ENCODE results near the gene UQCC2. TPM values are rescaled to one million over a fixed set of nuclear protein-coding genes. Genes with fewer than 3 reads are reported as not detected.
A peak's percentile ranks its signal among the peaks of the same experiment; 100 is the strongest.

The UQCC2 gene
- total and polyA plus RNA-seq, 2 of the 4 experiments (the other 2 are of a cell fraction): 13.8 to 34.5 TPM

DNA sequence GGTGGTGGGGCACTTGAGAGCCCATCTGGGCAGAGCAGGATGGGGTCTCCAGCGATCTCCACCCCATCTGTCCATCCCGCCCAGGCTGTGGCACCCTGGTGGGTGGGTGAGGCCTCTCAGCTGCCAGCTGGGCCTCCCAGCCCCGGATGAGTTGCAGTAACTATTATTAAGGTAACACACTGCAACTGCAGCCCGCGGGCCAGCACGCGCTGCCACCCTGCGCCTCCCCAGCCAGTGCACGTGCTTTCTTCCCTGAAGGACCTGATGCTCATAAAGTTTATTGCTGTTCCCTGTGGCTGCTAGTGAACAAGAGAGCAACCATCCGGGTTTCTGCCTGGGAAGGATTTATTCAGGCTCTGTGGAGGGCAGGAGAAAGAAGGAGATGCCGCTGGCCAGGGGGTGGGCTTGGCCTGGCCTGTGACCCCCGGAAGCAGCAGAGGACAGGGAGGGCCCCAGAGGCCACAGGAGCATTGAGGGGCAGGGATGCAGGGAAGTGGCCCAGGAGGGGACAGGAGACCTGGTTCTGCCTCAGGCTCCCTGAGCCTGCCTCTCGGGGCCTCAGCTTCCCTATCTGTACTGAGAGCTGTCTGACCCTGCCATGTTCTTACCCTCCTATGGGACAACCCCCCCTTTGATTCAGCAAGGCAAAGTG lies 33.5 kb upstream of the UQCC2 start:
- Histone ChIP-seq H3K4ac (ENCODE audit: low read depth, low read length) (peak overlapping the region; percentile 78), H3K56ac (ENCODE audit: extremely low read depth, insufficient read depth, low read length) (no peak overlapping the region), H3K18ac (ENCODE audit: low read depth, low read length) (peak overlapping the region; percentile 30; the same call in 1 of the 2 replicates), H3K4me2 (ENCODE audit: low read depth, low read length) (no peak overlapping the region), H2BK15ac (ENCODE audit: low read depth, low read length) (0 out of 3 replicates have a peak overlapping the region, but pooled peaks have one; percentile 25), H2AK5ac (ENCODE audit: low read depth, low read length) (peak overlapping the region; percentile 57; the same call in 1 of the 2 replicates), H3K36me3 (ENCODE audit: control insufficient read depth, insufficient read depth, low read length) (no peaks in the 10 kb centered on the region), H3K9me1 (ENCODE audit: insufficient read depth, low read length) (peaks cover 10% of the 10 kb centered on the region), H4K91ac (ENCODE audit: insufficient read depth, low read depth, low read length) (peak overlapping the region; percentile 50), H3K9me3 (ENCODE audit: control insufficient read depth, insufficient read depth, low read length) (no peaks in the 10 kb centered on the region), H2AK9ac (replicated peaks; ENCODE audit: low read depth, low read length, poor library complexity) (peak overlapping the region; percentile 16), H4K5ac (ENCODE audit: low read depth, low read length) (peak overlapping the region; percentile 42), H3K79me1 (ENCODE audit: low read depth in 1 of 2, low read length in 2 of 2) (no peaks in the 10 kb centered on the region; a peak in 1 of 4 replicates), H3K27ac (ENCODE audit: insufficient read depth, low read length) (peak overlapping the region; percentile 10; the same call in 1 of the 2 replicates), H3K4me3 (ENCODE audit: insufficient read depth, low read depth, low read length) (no peak overlapping the region), H3K14ac (replicated peaks; ENCODE audit: low read depth, low read length) (0 out of 2 replicates have a peak overlapping the region, but pooled peaks have one; percentile 94), H3K23ac (ENCODE audit: low read depth, low read length) (no peak overlapping the region), H4K20me1 (ENCODE audit: insufficient read depth, low read length) (no peaks in the 10 kb centered on the region; the same call in 1 of the 2 replicates), H4K8ac (ENCODE audit: low read depth in 2 of 2, low read length in 2 of 2) (peak overlapping the region; percentile 1 to 96; a peak in 2 of 4 replicates), H2BK5ac (ENCODE audit: low read depth, low read length, poor library complexity, severe bottlenecking) (peak overlapping the region; percentile 18), H2AFZ (replicated peaks; ENCODE audit: low read length, poor library complexity) (peak overlapping the region; percentile 64), H2BK120ac (ENCODE audit: low read depth, low read length) (peak overlapping the region; percentile 96), H2BK20ac (ENCODE audit: low read depth, low read length) (peak overlapping the region; percentile 20; the same call in 1 of the 2 replicates), H3K4me1 (ENCODE audit: control insufficient read depth, insufficient read depth, low read length) (peaks cover 22% of the 10 kb centered on the region), H3K9ac (ENCODE audit: low read depth, low read length) (peak overlapping the region; percentile 39; the same call in 1 of the 2 replicates), H3K27me3 (ENCODE audit: control insufficient read depth, insufficient read depth, low read length) (peaks cover 6% of the 10 kb centered on the region; the same call in 1 of the 2 replicates)
- ChIA-PET CTCF (interaction anchor here (0.9 to 5.0 kb wide), 6 partner anchors 16 to 410 kb away, joined by 3 to 29 read pairs (median 7); no protein-coding TSS in a partner anchor), POLR2A (ENCODE audit: unreplicated experiment) (no interaction called here)
- ATAC-seq (ENCODE audit: low read depth): no peak
- no TSS peak for BruUV-seq (replicated peaks)
- WGBS, 2 experiments (ENCODE audit: extremely low coverage in 2 of 2, insufficient read length in 1 of 2): 100% methylated on average over 1 of the region's 13 CpGs; no CpG with 5 or more reads in 1 of the 2 experiments
- intact Hi-C loops (cut with micrococcal nuclease) (loop anchor here (1.0 to 2.0 kb wide), 4 partner anchors 17 to 409 kb away; no protein-coding TSS in a partner anchor), dilution Hi-C loops (cut with HindIII; ENCODE audit: low sequenced_read_pairs, unreplicated experiment) (no loop called here), in situ Hi-C loops (cut with MboI; ENCODE audit: low sequenced_read_pairs) (no loop called here)
- no peak for TF ChIP-seq RAD21 (IDR thresholded peaks at IDR 0.05; ENCODE audit: low read length)
- TF ChIP-seq, protein P1, sequence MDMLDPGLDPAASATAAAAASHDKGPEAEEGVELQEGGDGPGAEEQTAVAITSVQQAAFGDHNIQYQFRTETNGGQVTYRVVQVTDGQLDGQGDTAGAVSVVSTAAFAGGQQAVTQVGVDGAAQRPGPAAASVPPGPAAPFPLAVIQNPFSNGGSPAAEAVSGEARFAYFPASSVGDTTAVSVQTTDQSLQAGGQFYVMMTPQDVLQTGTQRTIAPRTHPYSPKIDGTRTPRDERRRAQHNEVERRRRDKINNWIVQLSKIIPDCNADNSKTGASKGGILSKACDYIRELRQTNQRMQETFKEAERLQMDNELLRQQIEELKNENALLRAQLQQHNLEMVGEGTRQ (IDR thresholded peaks at IDR 0.05; ENCODE audit: low read depth, low read length): no peak
- TF ChIP-seq RCOR1 (IDR thresholded peaks at IDR 0.05; ENCODE audit: insufficient replicate concordance, low read length): no peak
- TF ChIP-seq, protein P2, sequence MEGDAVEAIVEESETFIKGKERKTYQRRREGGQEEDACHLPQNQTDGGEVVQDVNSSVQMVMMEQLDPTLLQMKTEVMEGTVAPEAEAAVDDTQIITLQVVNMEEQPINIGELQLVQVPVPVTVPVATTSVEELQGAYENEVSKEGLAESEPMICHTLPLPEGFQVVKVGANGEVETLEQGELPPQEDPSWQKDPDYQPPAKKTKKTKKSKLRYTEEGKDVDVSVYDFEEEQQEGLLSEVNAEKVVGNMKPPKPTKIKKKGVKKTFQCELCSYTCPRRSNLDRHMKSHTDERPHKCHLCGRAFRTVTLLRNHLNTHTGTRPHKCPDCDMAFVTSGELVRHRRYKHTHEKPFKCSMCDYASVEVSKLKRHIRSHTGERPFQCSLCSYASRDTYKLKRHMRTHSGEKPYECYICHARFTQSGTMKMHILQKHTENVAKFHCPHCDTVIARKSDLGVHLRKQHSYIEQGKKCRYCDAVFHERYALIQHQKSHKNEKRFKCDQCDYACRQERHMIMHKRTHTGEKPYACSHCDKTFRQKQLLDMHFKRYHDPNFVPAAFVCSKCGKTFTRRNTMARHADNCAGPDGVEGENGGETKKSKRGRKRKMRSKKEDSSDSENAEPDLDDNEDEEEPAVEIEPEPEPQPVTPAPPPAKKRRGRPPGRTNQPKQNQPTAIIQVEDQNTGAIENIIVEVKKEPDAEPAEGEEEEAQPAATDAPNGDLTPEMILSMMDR (conservative IDR thresholded peaks at IDR 0.05; ENCODE audit: low read depth, low read length): no peak
- TF ChIP-seq MAFK (IDR thresholded peaks at IDR 0.05; ENCODE audit: low read depth, low read length): no peak
- TF ChIP-seq, protein P3, sequence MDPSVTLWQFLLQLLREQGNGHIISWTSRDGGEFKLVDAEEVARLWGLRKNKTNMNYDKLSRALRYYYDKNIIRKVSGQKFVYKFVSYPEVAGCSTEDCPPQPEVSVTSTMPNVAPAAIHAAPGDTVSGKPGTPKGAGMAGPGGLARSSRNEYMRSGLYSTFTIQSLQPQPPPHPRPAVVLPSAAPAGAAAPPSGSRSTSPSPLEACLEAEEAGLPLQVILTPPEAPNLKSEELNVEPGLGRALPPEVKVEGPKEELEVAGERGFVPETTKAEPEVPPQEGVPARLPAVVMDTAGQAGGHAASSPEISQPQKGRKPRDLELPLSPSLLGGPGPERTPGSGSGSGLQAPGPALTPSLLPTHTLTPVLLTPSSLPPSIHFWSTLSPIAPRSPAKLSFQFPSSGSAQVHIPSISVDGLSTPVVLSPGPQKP (IDR thresholded peaks at IDR 0.05; ENCODE audit: borderline replicate concordance, low read depth, low read length): no peak
- no peak for TF ChIP-seq CEBPB (IDR thresholded peaks at IDR 0.05; ENCODE audit: low read depth, low read length)
- no peak for TF ChIP-seq MXI1 (IDR thresholded peaks at IDR 0.05; ENCODE audit: borderline replicate concordance, low read depth, low read length)
- TF ChIP-seq MAZ (IDR thresholded peaks at IDR 0.05; ENCODE audit: borderline replicate concordance, low read depth, low read length): no peak
- no peak for TF ChIP-seq FOS (IDR thresholded peaks at IDR 0.05; ENCODE audit: low read depth, low read length)
- TF ChIP-seq POLR2A (IDR thresholded peaks at IDR 0.05; ENCODE audit: low read depth, low read length): no peak
- no peak for TF ChIP-seq RFX5 (IDR thresholded peaks at IDR 0.05; ENCODE audit: low read depth, low read length)
- no peak for DNase-seq

Data from IMR-90 (cell line).